Thoracic aorta (tissue), 2 donors: ENCODE results near the gene TOMM40. TPM values are rescaled to one million over a fixed set of nuclear protein-coding genes. Genes with fewer than 3 reads are reported as not detected.
"Not testable (repeated sequence)": the region's sequence is repeated elsewhere in the genome, so short reads cannot be mapped to it uniquely, and the experiment has no call there.

ENCODE experiments used
- ATAC-seq: fragments of 150-250 bp; one replicate; pipeline ENCODE4 v1.8.0; 2017; ENCODE audit warnings: low read depth; ENCODE audit not compliant: insufficient number of reproducible peaks, low FRiP score
- DNase-seq: peaks from one replicate; pipeline ENCODE4 v3.0.0-alpha.2; 2020; ENCODE audit warnings: low spot score
- H3K27ac ChIP-seq, 2 donors: fragments of 200-600 bp; sonication (generic); 1 replicate in 1 of 2; 2 replicates in 1 of 2; pipeline ENCODE4 v1.5.1; 2016; ENCODE audit warnings: mild to moderate bottlenecking in 2 of 2, moderate library complexity in 2 of 2
- H3K27me3 ChIP-seq: fragments of 200-600 bp; sonication (generic); replicated peaks from 2 replicates; pipeline ENCODE4 v1.6.0; 2016; ENCODE audit warnings: mild to moderate bottlenecking; ENCODE audit not compliant: insufficient read depth
- H3K36me3 ChIP-seq: fragments of 200-600 bp; sonication (generic); one replicate; pipeline ENCODE4 v1.5.1; 2016
- H3K4me1 ChIP-seq, 2 donors: fragments of 200-600 bp; sonication (generic); 1 replicate in 1 of 2; 2 replicates in 1 of 2; pipeline versions ENCODE4 v1.5.1 to v1.6.0; 2016; ENCODE audit warnings: low read depth in 2 of 2, mild to moderate bottlenecking in 1 of 2; ENCODE audit not compliant: control insufficient read depth in 1 of 2
- H3K4me3 ChIP-seq: fragments of 200-600 bp; sonication (generic); 2 replicates; pipeline ENCODE4 v1.5.1; 2016; ENCODE audit warnings: mild to moderate bottlenecking
- H3K9me3 ChIP-seq: fragments of 200-600 bp; sonication (generic); 2 replicates; pipeline ENCODE4 v1.5.1; 2016
- total RNA-seq, 2 donors: library from RNA; depleted of rRNA; stranded (reverse); fragments of >200 nt; gene quantifications; one replicate each; pipeline versions ENCODE4 v1.1.0 to v1.2.3, GENCODE V29; 2016
- TF ChIP-seq, protein P1 (sequence below): fragments of 200-600 bp; sonication (generic); IDR thresholded peaks from one replicate; pipeline ENCODE4 v1.5.1; 2019; ENCODE audit warnings: antibody characterized with exemption

TOMM40 gene
- total RNA-seq, 2 donors from 2014 or later = 24.9 to 48.5 TPM

DNA sequence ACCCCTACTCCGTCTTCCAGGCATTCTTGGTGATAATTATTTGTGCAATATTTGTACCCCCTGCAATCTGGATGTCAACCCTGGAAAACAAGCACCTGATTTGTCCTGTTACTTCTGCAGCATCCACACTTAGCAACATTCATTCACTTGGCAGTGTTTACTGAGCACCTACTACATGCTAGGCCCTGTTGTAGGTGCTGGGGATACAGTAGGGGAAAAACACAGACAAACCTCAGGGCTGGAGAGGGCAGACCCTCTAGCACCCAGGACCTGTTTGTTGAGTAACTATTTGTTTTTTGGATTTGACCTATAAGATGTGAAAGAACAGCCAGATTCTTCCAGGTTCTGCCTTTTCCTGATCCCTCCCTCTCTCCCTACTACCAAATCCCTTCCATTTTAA is 35.4 kb upstream of the TOMM40 start:
- TF ChIP-seq, protein P1, sequence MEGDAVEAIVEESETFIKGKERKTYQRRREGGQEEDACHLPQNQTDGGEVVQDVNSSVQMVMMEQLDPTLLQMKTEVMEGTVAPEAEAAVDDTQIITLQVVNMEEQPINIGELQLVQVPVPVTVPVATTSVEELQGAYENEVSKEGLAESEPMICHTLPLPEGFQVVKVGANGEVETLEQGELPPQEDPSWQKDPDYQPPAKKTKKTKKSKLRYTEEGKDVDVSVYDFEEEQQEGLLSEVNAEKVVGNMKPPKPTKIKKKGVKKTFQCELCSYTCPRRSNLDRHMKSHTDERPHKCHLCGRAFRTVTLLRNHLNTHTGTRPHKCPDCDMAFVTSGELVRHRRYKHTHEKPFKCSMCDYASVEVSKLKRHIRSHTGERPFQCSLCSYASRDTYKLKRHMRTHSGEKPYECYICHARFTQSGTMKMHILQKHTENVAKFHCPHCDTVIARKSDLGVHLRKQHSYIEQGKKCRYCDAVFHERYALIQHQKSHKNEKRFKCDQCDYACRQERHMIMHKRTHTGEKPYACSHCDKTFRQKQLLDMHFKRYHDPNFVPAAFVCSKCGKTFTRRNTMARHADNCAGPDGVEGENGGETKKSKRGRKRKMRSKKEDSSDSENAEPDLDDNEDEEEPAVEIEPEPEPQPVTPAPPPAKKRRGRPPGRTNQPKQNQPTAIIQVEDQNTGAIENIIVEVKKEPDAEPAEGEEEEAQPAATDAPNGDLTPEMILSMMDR = no peak
- Histone ChIP-seq H3K4me3 (no peak overlapping the region), H3K27ac (no peak overlapping the region), H3K27me3 (no peaks in the 10 kb centered on the region), H3K36me3 (no peaks in the 10 kb centered on the region), H3K4me1 (peaks cover 5 to 10% of the 10 kb centered on the region in 2 donors), H3K9me3 (no peaks in the 10 kb centered on the region)
- ATAC-seq (no peak), DNase-seq (no peak)

DNA sequence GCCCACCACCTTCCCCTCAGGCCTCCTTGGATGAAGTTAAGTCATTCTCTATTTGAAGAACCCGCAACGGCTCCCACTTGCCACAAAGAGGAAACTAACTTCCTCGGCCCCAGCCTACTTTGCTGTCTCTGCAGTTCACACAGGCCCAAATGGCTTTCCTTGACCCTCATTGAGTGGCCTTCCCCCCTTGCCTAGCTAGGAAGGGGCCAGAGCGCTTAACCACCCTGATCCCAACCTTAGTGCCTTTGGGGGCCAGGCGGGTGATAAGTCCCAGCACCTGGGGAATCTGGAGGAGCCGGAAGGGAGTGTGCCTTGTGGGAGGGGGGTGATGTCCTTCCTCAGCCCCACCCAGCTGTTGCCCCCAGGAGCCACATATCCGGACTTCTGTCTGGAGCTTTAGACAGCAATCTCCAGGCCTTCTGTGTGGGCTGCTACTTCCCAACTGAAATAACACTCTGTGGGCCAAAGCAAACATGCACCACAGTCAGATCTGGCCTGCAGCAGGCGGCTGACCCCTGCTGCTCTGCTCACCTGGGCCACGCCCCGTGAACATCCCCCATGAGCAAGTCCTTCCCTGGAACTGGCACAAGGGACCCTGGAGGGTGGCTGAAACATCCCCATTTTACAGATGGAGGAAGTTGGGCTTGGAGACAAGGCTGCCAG is 34.5 kb upstream of the TOMM40 start:
- Histone ChIP-seq H3K36me3 (no peaks in the 10 kb centered on the region), H3K9me3 (no peaks in the 10 kb centered on the region), H3K4me1 (peaks cover 5 to 10% of the 10 kb centered on the region in 2 donors), H3K4me3 (no peak overlapping the region), H3K27ac (peak overlapping the region in 1 of 2 donors; percentile 5), H3K27me3 (no peaks in the 10 kb centered on the region)
- ATAC-seq = no peak
- TF ChIP-seq, protein P1 = no peak
- DNase-seq = no peak

DNA sequence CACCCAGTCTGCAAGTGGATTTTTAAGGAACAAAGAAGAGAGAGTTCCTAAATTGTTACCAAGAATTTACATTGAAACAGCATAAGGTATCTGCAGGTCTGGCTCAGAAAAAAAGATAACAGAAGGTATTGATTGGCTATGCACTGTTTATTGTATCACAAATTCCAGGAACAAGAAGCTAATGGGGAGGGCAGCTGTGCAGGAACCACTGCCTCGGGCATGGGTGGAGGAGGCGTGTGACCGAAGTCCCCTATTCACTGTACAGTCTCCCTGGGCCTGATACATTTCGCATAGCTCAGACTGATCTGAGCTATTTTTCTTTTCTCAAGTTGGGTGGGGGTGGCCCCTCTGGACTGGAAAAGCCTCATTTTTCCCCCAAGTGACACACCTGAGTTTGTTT is 33.2 kb upstream of the TOMM40 start:
- TF ChIP-seq, protein P1 = no peak
- no peak for ATAC-seq

DNA sequence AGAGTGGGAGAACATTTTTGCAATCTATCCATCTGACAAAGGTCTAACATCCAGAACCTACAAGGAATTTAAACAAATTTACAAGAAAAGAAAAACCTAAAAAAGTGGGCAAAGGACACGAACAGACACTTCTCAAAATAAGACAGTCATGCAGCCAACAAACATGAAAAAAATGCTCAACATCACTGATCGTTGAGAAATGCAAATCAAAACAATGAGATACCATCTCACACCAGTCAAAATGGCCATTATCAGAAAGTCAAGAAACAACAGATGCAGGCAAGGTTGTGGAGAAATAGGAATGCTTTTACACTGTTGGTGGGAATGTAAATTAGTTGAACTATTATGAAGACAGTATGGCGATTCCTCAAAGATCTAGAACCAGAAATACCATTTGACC is 29.5 kb upstream of the TOMM40 start:
- H3K36me3 ChIP-seq = peaks cover 10% of the 10 kb centered on the region
- H3K9me3 ChIP-seq, ATAC-seq, H3K27ac ChIP-seq, DNase-seq, H3K4me1 ChIP-seq, H3K27me3 ChIP-seq, H3K4me3 ChIP-seq: not testable (repeated sequence)

More for the DNA sequence above, 33.2 kb upstream of the TOMM40 start:
- Histone ChIP-seq H3K36me3 (no peaks in the 10 kb centered on the region), H3K27ac (no peak overlapping the region), H3K4me3 (no peak overlapping the region), H3K9me3 (no peaks in the 10 kb centered on the region), H3K27me3 (no peaks in the 10 kb centered on the region), H3K4me1 (peaks cover 5 to 10% of the 10 kb centered on the region in 2 donors)
- DNase-seq = no peak

DNA sequence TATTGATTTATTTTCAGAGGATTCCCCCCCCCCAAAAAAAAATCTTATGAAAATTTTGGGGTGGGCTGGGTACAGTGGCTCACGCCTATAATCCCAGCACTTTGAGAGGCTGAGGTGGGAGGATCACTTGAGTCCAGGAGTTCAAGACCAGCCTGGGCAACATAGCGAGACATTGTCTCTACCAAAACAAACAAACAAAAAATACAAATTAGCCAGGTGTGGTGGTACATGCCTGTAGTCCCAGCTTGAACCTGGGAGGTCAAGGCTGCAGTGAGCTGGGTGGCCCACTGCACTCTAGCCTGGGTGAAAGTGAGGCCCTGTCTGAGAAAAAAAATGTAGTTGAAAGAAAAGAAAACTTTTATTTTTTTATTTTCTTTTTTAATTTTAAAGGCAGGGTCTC is 27.1 kb upstream of the TOMM40 start:
- TF ChIP-seq, protein P1 = no peak
- Histone ChIP-seq H3K9me3 (no peaks in the 10 kb centered on the region), H3K36me3 (peaks cover 14% of the 10 kb centered on the region)

More for the DNA sequence above, 27.1 kb upstream of the TOMM40 start:
- ATAC-seq (no peak), DNase-seq (no peak)
- no peak overlapping the region for H3K4me3 ChIP-seq
- H3K27ac ChIP-seq = no peak overlapping the region
- no peaks in the 10 kb centered on the region for H3K27me3 ChIP-seq
- H3K4me1 ChIP-seq = no peaks in the 10 kb centered on the region
